AG10803 (cell line): Measurements from ENCODE around the gene MS4A1.

Experiments used
- DNase-seq: peaks from one replicate; pipeline ENCODE4 v3.0.0; 2010; ENCODE audit warnings: low read depth
- H3K4me3 ChIP-seq: 2 replicates; pipeline ENCODE4 v1.5.1; 2011; ENCODE audit warnings: mild to moderate bottlenecking, low read length, control low read depth
- TF ChIP-seq, protein P1 (sequence below): conservative IDR thresholded peaks from 2 replicates; pipeline ENCODE4 v1.5.1; 2011; ENCODE audit warnings: mild to moderate bottlenecking, low read length, control low read depth, inconsistent platforms

The MS4A1 gene

DNA sequence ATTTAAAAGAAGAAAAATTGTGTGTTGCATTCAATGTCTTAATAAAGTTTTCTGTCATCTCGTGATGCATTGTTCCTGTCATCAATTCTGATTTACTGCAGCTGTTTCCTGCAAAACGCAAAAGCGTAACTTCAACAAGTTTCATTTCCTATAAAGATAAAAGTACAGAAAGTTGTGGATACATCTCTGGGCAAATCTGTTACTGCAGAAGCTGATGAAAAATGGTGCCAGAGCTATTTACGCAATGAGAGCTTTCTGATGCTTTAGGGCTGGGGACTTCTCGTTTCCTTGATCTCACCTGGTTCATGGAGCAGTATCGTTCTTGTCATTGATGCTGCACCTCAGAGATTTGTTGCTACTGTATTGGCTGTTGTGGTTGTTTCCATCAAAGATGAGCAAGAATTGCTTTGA lies 21.4 kb downstream of the MS4A1 start:
- DNase-seq = no peak
- H3K4me3 ChIP-seq = no peak overlapping the region
- TF ChIP-seq, protein P1, sequence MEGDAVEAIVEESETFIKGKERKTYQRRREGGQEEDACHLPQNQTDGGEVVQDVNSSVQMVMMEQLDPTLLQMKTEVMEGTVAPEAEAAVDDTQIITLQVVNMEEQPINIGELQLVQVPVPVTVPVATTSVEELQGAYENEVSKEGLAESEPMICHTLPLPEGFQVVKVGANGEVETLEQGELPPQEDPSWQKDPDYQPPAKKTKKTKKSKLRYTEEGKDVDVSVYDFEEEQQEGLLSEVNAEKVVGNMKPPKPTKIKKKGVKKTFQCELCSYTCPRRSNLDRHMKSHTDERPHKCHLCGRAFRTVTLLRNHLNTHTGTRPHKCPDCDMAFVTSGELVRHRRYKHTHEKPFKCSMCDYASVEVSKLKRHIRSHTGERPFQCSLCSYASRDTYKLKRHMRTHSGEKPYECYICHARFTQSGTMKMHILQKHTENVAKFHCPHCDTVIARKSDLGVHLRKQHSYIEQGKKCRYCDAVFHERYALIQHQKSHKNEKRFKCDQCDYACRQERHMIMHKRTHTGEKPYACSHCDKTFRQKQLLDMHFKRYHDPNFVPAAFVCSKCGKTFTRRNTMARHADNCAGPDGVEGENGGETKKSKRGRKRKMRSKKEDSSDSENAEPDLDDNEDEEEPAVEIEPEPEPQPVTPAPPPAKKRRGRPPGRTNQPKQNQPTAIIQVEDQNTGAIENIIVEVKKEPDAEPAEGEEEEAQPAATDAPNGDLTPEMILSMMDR = no peak

DNA sequence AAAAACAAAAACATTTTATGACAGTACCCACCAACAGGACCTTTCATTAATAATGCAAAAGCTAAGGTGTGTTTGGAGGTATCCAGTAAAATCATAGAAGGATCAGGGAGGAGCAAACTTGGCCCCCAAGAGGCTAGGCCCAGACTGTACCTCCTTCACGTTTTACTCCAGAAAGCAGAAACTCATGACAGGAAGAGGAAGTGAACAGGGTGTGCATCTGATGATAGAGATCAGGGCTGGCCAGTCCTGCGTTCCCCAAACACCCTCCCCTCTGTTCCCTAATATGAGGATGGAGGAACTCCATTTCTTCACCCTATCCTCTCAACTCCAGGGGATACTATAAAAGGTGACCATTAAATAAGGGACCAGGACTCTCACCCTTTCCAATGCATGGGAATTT lies 26.7 kb downstream of the MS4A1 start:
- no peak for DNase-seq
- TF ChIP-seq, protein P1 = no peak
- no peak overlapping the region for H3K4me3 ChIP-seq

DNA sequence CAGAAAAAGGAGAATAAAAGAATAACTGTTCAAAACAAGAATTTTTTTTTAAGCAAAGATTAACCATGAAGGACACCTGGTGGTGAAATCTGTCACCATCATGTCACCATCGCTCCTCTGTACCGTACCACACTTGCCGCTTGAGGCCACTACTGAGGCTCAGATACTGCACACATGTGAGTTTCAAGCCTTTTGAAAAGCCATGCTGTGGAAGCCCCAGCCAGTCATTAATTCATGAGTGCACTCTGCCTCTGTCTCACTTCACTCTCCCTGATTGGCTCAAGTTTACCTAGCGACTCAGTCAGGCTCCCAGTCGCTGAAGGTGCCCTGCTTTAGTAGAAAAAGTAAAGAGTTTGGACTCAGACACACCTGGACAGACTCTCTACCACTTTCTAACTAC lies 30.3 kb downstream of the MS4A1 start:
- TF ChIP-seq, protein P1 = no peak
- DNase-seq = no peak
- H3K4me3 ChIP-seq = no peak overlapping the region

DNA sequence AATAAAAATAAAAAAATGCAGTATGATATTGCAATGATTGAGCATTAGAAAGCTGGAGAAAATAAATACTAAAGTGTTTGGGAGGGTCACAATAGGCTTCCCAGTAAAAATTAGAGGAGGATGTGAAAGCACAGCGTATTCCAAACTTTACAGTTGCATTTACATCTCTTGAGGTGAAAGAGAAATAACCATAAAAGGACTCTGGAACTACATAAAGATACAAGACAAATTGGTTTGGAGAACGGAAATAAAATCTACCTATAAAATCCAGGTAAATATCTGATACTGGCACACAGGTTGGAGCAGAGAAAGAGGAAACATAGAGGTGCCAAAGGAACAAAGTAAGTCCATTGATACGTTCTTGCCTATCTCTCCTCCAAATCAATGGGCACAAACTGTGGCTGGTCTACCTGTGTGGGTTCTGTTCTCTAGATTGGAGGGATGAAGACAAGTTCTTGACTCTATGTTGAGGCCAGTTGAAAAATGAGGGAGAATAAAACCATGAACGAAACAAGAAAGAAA lies 36.9 kb downstream of the MS4A1 start, which contains the start of gene MS4A12:
Gene MS4A12, plus strand, starts transcription at position 291 of the 522 bp plus-strand sequence. CDS start 4,541 bp downstream, outside the sequence.
- H3K4me3 ChIP-seq = no peak within 1 kb of the TSS
- no peak for DNase-seq
- TF ChIP-seq, protein P1 = no peak

DNA sequence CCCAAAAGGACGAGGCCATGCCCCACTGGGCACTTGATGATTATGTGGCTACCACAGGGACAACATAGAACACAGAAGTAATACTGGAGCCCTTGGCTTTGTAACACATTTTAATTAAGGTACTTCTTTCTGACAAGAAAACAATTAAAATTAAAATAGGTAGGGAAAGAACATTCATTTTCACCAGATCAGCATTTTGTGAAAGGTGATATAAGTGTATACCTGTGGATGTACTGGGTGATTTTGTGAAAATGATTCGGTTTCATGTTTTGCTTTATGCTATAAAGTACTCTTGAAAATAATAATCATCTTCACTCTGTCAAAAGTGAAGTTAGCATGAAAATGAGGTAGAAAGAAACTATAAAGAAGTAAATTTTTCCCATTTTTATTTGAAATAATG lies 37.8 kb downstream of the MS4A1 start:
- TF ChIP-seq, protein P1 = no peak
- no peak overlapping the region for H3K4me3 ChIP-seq
- DNase-seq = no peak

DNA sequence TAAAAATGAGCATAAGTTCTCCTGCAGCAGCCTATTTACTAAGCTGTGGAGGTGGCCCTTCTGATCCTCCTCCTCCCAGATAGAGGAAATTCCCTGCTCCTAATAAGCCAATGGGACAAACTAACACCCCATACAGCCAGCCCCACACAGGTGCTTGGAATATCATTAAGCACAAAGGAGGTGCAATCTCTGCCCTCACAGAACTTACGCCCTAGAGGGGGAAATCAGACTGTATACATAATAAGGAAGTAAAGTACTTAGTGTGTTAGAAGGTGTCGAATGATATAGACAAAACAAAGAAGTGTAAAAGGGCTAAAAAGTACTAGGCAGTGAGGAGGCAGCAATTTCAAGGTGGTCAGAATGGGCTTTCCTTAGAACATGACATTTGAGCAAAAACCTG lies 42.8 kb downstream of the MS4A1 start:
- TF ChIP-seq, protein P1 = no peak
- H3K4me3 ChIP-seq = no peak overlapping the region
- DNase-seq = no peak

DNA sequence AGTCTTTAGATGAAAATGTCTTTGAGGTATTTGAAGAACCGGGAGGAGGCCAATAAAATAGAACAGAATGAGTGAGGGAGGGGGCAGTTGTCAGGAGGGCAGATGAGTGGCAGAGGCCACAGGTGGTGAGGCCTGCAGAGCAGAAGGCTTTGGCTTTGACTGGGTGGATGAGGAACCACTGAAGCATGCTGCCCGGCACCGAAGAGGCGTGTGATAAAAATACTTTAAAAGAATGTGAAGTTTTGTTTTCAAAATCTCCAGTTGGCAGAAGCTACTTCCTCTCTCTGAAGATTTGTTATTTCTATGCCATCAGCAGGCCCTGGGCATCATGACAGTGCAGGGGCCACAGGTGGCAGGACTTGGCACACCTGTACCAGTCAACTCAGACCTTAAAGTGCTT lies 43.2 kb downstream of the MS4A1 start:
- TF ChIP-seq, protein P1 = no peak
- no peak overlapping the region for H3K4me3 ChIP-seq
- DNase-seq = no peak
